WTC11 (cell line): Measurements from ENCODE around the gene AJAP1. TPM values are rescaled to one million over a fixed set of nuclear protein-coding genes. Genes with fewer than 3 reads are reported as not detected.

ENCODE experiments used
- ATAC-seq: fragments of 200-7000 bp; cut with Tn5 transposase; 2 replicates; pipeline ENCODE4 v1.10.0; 2021; ENCODE audit warnings: mild to moderate bottlenecking, moderate library complexity
- CTCF ChIA-PET: fragments of 300-600 bp; sonication (Branson Sonifier 250); formaldehyde crosslinking; loops from one replicate; lab custom pipeline; 2021; ENCODE audit warnings: antibody characterized with exemption; lab: Charles Lee
- POLR2A ChIA-PET: fragments of 350-600 bp; sonication (Branson Sonifier 250); formaldehyde crosslinking; loops from one replicate; lab custom pipeline; 2021; ENCODE audit warnings: antibody characterized with exemption; lab: Charles Lee
- DNase-seq: peaks from one replicate; pipeline ENCODE4 v3.0.0; 2021; ENCODE audit warnings: low spot score
- H3K27ac Mint-ChIP-seq: 2 replicates; pipeline ENCODE4 v1.8.0; 2021; ENCODE audit warnings: mixed read lengths
- H3K27me3 Mint-ChIP-seq: 2 replicates; pipeline ENCODE4 v1.8.0; 2021; ENCODE audit warnings: low read depth, mild to moderate bottlenecking, moderate library complexity, mixed read lengths
- H3K36me3 Mint-ChIP-seq: 2 replicates; pipeline ENCODE4 v1.8.0; 2021; ENCODE audit warnings: mixed read lengths
- H3K4me1 Mint-ChIP-seq: 2 replicates; pipeline ENCODE4 v1.8.0; 2022; ENCODE audit warnings: mixed read lengths
- H3K4me3 Mint-ChIP-seq: 2 replicates; pipeline ENCODE4 v1.8.0; 2021; ENCODE audit warnings: mild to moderate bottlenecking, moderate library complexity, mixed read lengths
- H3K9me3 Mint-ChIP-seq: 2 replicates; pipeline ENCODE4 v1.8.0; 2021; ENCODE audit warnings: mixed read lengths
- CREM ChIP-seq: sonication (generic); formaldehyde crosslinking; IDR thresholded peaks from 2 replicates; pipeline ENCODE4 v1.8.1; 2022; ENCODE audit warnings: mild to moderate bottlenecking, missing genetic modification reagents, moderate library complexity
- GABPB1 ChIP-seq: sonication (generic); formaldehyde crosslinking; IDR thresholded peaks from 2 replicates; pipeline ENCODE4 v1.8.1; 2023; ENCODE audit warnings: mild to moderate bottlenecking, missing genetic modification reagents
- GRHL2 ChIP-seq: fragments of 250-450 bp; sonication (Bioruptor Pico); IDR thresholded peaks from 2 replicates; pipeline ENCODE4 v1.8.0; 2022; ENCODE audit warnings: mild to moderate bottlenecking, moderate library complexity; ENCODE audit not compliant: insufficient replicate concordance, severe bottlenecking
- JAZF1 ChIP-seq: fragments of 250-450 bp; sonication (Bioruptor Pico); IDR thresholded peaks from 2 replicates; pipeline ENCODE4 v1.9.0; 2021; ENCODE audit warnings: moderate library complexity, mild to moderate bottlenecking, inconsistent platforms
- MXD4 ChIP-seq: fragments of 250-450 bp; sonication (Bioruptor Pico); IDR thresholded peaks from 2 replicates; pipeline ENCODE4 v1.8.0; 2021; ENCODE audit warnings: mild to moderate bottlenecking, moderate library complexity, borderline replicate concordance
- NFYB ChIP-seq: sonication (generic); formaldehyde crosslinking; conservative IDR thresholded peaks from 2 replicates; pipeline ENCODE4 v1.8.0; 2022; ENCODE audit warnings: low read depth, missing genetic modification reagents
- NR1H2 ChIP-seq: sonication (generic); formaldehyde crosslinking; IDR thresholded peaks from 2 replicates; pipeline ENCODE4 v1.9.0; 2021; ENCODE audit warnings: mild to moderate bottlenecking, moderate library complexity, missing genetic modification reagents
- NR2C2 ChIP-seq: sonication (generic); formaldehyde crosslinking; IDR thresholded peaks from 2 replicates; pipeline ENCODE4 v1.8.0; 2022; ENCODE audit warnings: mild to moderate bottlenecking, missing genetic modification reagents
- SMAD3 ChIP-seq: sonication (generic); formaldehyde crosslinking; IDR thresholded peaks from 2 replicates; pipeline ENCODE4 v1.8.0; 2022; ENCODE audit warnings: missing genetic modification reagents, mild to moderate bottlenecking, borderline replicate concordance
- SMAD4 ChIP-seq: sonication (generic); formaldehyde crosslinking; IDR thresholded peaks from 2 replicates; pipeline ENCODE4 v1.8.0; 2022; ENCODE audit warnings: mild to moderate bottlenecking, missing genetic modification reagents
- TCF7 ChIP-seq: sonication (generic); formaldehyde crosslinking; IDR thresholded peaks from 2 replicates; pipeline ENCODE4 v1.8.0; 2022; ENCODE audit warnings: mild to moderate bottlenecking, low read depth, missing genetic modification reagents, moderate library complexity
- TEAD1 ChIP-seq: sonication (generic); formaldehyde crosslinking; IDR thresholded peaks from 2 replicates; pipeline ENCODE4 v1.8.0; 2022; ENCODE audit warnings: mild to moderate bottlenecking, missing genetic modification reagents
- ZNF232 ChIP-seq: sonication (generic); formaldehyde crosslinking; IDR thresholded peaks from 2 replicates; pipeline ENCODE4 v1.8.0; 2022; ENCODE audit warnings: mild to moderate bottlenecking, missing genetic modification reagents
- total RNA-seq: library from RNA; stranded (reverse); gene quantifications from 3 replicates; pipeline ENCODE4 v1.2.3, GENCODE V29; 2021
- TF ChIP-seq, protein P1 (sequence below): sonication (generic); formaldehyde crosslinking; IDR thresholded peaks from 2 replicates; pipeline ENCODE4 v1.8.1; 2023; ENCODE audit warnings: mild to moderate bottlenecking, missing genetic modification reagents, moderate library complexity
- TF ChIP-seq, protein P2 (sequence below): sonication (generic); formaldehyde crosslinking; IDR thresholded peaks from 2 replicates; pipeline ENCODE4 v1.8.0; 2022; ENCODE audit warnings: mild to moderate bottlenecking, missing genetic modification reagents
- TF ChIP-seq, protein P3 (sequence below): fragments of 250-450 bp; sonication (Bioruptor Pico); conservative IDR thresholded peaks from 2 replicates; pipeline ENCODE4 v1.9.0; 2021; ENCODE audit warnings: mild to moderate bottlenecking
- TF ChIP-seq, protein P4 (sequence below): sonication (generic); formaldehyde crosslinking; IDR thresholded peaks from 2 replicates; pipeline ENCODE4 v1.8.1; 2022; ENCODE audit warnings: missing genetic modification reagents, borderline replicate concordance
- TF ChIP-seq, protein P5 (sequence below): sonication (generic); formaldehyde crosslinking; IDR thresholded peaks from 2 replicates; pipeline ENCODE4 v1.8.1; 2023; ENCODE audit warnings: mild to moderate bottlenecking, missing genetic modification reagents
- TF ChIP-seq, protein P6 (sequence below): sonication (generic); formaldehyde crosslinking; IDR thresholded peaks from 2 replicates; pipeline ENCODE4 v1.8.1; 2022; ENCODE audit warnings: mild to moderate bottlenecking, moderate library complexity, missing genetic modification reagents
- TF ChIP-seq, protein P7 (sequence below): fragments of 250-450 bp; sonication (Bioruptor Pico); IDR thresholded peaks from 2 replicates; pipeline ENCODE4 v1.9.0; 2021; ENCODE audit warnings: mild to moderate bottlenecking, borderline replicate concordance

Gene AJAP1
- total RNA-seq, 1 experiment from 2014 or later, result 2.1 TPM

DNA sequence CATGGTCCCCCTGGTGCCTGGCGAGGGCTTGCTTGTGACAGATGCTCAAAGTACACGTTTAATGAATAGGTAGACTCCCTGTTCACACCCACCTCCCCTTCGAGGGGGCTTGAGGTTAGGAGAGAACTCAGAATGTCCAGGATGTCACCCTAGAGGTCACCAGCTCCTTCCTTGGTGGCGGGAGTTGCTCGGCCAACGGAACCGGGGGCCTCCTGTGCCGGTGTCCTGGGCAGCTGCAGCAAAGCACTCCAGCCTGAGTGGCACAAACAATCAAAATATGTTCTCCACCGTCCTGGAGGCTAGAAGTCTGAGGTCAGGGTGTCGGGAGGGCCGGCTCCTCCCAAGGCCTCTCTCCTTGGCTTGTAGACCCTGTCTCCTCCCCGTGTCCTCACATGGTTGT, 71.0 kb downstream of the AJAP1 start:
- Mint-ChIP-seq H3K4me3 (no peak overlapping the region), H3K27ac (no peak overlapping the region), H3K27me3 (no peaks in the 10 kb centered on the region; the same call in none of the 2 replicates), H3K9me3 (peaks cover 59% of the 10 kb centered on the region), H3K36me3 (peaks cover 78% of the 10 kb centered on the region), H3K4me1 (no peaks in the 10 kb centered on the region)
- no peak for TF ChIP-seq GRHL2
- TF ChIP-seq JAZF1 (CRISPR knock-in tag), result no peak
- TF ChIP-seq ZNF232 (CRISPR knock-in tag), result no peak
- no peak for TF ChIP-seq GABPB1 (CRISPR knock-in tag)
- TF ChIP-seq, protein P1, sequence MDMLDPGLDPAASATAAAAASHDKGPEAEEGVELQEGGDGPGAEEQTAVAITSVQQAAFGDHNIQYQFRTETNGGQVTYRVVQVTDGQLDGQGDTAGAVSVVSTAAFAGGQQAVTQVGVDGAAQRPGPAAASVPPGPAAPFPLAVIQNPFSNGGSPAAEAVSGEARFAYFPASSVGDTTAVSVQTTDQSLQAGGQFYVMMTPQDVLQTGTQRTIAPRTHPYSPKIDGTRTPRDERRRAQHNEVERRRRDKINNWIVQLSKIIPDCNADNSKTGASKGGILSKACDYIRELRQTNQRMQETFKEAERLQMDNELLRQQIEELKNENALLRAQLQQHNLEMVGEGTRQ (CRISPR knock-in tag), result no peak
- no peak for TF ChIP-seq NFYB (CRISPR knock-in tag)
- TF ChIP-seq, protein P2, sequence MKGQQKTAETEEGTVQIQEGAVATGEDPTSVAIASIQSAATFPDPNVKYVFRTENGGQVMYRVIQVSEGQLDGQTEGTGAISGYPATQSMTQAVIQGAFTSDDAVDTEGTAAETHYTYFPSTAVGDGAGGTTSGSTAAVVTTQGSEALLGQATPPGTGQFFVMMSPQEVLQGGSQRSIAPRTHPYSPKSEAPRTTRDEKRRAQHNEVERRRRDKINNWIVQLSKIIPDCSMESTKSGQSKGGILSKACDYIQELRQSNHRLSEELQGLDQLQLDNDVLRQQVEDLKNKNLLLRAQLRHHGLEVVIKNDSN (CRISPR knock-in tag), result no peak
- TF ChIP-seq SMAD3 (CRISPR knock-in tag), result no peak
- no peak for TF ChIP-seq TEAD1 (CRISPR knock-in tag)
- TF ChIP-seq, protein P3, sequence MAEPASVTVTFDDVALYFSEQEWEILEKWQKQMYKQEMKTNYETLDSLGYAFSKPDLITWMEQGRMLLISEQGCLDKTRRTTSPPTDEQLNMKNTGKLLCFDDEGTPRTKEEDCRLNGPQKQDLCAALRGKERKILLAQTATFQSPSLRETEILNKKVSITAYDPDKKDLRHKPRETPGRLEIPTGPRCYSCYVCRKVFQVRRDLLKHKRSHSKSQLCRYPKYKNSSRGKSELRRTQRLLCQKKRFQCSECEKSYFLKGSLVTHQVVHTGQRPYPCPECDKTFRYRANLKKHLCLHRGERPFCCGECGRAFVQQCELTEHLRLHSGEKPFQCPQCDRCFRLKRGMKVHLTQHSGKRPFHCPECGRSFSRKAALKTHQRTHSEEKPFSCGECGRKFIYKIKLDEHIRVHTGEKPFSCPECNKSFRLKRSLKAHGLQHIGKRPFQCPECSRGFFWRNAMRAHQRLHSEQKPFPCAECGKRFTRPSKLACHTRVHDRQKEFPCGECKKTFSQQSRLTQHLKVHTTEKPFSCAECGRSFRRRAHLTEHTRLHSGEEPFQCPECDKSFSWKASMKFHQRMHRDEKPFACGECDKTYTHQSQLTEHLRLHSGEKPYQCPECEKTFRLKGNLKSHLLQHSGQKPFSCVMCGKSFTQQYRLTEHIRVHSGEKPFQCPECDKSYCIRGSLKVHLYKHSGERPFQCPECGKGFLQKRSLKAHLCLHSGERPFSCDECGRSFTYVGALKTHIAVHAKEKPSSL, result no peak
- TF ChIP-seq CREM (CRISPR knock-in tag), result no peak
- no peak for TF ChIP-seq NR1H2 (CRISPR knock-in tag)
- TF ChIP-seq TCF7, result no peak
- TF ChIP-seq, protein P4, sequence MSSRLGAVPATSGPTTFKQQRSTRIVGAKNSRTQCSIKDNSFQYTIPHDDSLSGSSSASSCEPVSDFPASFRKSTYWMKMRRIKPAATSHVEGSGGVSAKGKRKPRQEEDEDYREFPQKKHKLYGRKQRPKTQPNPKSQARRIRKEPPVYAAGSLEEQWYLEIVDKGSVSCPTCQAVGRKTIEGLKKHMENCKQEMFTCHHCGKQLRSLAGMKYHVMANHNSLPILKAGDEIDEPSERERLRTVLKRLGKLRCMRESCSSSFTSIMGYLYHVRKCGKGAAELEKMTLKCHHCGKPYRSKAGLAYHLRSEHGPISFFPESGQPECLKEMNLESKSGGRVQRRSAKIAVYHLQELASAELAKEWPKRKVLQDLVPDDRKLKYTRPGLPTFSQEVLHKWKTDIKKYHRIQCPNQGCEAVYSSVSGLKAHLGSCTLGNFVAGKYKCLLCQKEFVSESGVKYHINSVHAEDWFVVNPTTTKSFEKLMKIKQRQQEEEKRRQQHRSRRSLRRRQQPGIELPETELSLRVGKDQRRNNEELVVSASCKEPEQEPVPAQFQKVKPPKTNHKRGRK (CRISPR knock-in tag), result no peak
- TF ChIP-seq MXD4, result no peak
- TF ChIP-seq, protein P5, sequence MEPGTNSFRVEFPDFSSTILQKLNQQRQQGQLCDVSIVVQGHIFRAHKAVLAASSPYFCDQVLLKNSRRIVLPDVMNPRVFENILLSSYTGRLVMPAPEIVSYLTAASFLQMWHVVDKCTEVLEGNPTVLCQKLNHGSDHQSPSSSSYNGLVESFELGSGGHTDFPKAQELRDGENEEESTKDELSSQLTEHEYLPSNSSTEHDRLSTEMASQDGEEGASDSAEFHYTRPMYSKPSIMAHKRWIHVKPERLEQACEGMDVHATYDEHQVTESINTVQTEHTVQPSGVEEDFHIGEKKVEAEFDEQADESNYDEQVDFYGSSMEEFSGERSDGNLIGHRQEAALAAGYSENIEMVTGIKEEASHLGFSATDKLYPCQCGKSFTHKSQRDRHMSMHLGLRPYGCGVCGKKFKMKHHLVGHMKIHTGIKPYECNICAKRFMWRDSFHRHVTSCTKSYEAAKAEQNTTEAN (CRISPR knock-in tag), result no peak
- TF ChIP-seq, protein P6, sequence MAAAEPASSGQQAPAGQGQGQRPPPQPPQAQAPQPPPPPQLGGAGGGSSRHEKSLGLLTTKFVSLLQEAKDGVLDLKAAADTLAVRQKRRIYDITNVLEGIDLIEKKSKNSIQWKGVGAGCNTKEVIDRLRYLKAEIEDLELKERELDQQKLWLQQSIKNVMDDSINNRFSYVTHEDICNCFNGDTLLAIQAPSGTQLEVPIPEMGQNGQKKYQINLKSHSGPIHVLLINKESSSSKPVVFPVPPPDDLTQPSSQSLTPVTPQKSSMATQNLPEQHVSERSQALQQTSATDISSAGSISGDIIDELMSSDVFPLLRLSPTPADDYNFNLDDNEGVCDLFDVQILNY (CRISPR knock-in tag), result no peak
- TF ChIP-seq, protein P7, sequence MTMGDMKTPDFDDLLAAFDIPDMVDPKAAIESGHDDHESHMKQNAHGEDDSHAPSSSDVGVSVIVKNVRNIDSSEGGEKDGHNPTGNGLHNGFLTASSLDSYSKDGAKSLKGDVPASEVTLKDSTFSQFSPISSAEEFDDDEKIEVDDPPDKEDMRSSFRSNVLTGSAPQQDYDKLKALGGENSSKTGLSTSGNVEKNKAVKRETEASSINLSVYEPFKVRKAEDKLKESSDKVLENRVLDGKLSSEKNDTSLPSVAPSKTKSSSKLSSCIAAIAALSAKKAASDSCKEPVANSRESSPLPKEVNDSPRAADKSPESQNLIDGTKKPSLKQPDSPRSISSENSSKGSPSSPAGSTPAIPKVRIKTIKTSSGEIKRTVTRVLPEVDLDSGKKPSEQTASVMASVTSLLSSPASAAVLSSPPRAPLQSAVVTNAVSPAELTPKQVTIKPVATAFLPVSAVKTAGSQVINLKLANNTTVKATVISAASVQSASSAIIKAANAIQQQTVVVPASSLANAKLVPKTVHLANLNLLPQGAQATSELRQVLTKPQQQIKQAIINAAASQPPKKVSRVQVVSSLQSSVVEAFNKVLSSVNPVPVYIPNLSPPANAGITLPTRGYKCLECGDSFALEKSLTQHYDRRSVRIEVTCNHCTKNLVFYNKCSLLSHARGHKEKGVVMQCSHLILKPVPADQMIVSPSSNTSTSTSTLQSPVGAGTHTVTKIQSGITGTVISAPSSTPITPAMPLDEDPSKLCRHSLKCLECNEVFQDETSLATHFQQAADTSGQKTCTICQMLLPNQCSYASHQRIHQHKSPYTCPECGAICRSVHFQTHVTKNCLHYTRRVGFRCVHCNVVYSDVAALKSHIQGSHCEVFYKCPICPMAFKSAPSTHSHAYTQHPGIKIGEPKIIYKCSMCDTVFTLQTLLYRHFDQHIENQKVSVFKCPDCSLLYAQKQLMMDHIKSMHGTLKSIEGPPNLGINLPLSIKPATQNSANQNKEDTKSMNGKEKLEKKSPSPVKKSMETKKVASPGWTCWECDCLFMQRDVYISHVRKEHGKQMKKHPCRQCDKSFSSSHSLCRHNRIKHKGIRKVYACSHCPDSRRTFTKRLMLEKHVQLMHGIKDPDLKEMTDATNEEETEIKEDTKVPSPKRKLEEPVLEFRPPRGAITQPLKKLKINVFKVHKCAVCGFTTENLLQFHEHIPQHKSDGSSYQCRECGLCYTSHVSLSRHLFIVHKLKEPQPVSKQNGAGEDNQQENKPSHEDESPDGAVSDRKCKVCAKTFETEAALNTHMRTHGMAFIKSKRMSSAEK (CRISPR knock-in tag), result no peak
- no peak for TF ChIP-seq SMAD4 (CRISPR knock-in tag)
- TF ChIP-seq NR2C2 (CRISPR knock-in tag), result no peak
- CTCF ChIA-PET, result no interaction called here
- POLR2A ChIA-PET, result no interaction called here
- DNase-seq (no peak), ATAC-seq (no peak)
